ENCODE measurements around the gene MARCHF9.
"Not testable (repeated sequence)": the region's sequence is repeated elsewhere in the genome, so short reads cannot be mapped to it uniquely, and the experiment has no call there.

MARCHF9 gene

GRCh38 chr12:57719777-57720605 is 34.9 kb upstream of the MARCHF9 start:
- peaks cover 24% of the 10 kb centered on the region for H3K27me3 Mint-ChIP-seq (ENCODE audit: low read depth, poor library complexity)
- H3K36me3 Mint-ChIP-seq (ENCODE audit: low read depth), result peaks cover 43% of the 10 kb centered on the region
- no peak overlapping the region for H3K27ac Mint-ChIP-seq
- DNase-seq, result no peak
- TF ChIP-seq CTCF (IDR thresholded peaks at IDR 0.05), result no peak
- H3K9me3 Mint-ChIP-seq, result no peaks in the 10 kb centered on the region
- H3K4me1 Mint-ChIP-seq, result no peaks in the 10 kb centered on the region
- H3K4me3 Mint-ChIP-seq, result no peak overlapping the region

- Mint-ChIP-seq H3K27me3 (ENCODE audit: low read depth, poor library complexity) (peaks cover 33% of the 10 kb centered on the region), H3K4me1 (peaks cover under 1% of the 10 kb centered on the region), H3K4me3 (no peak overlapping the region), H3K9me3 (no peaks in the 10 kb centered on the region), H3K36me3 (ENCODE audit: low read depth) (peaks cover 39% of the 10 kb centered on the region), H3K27ac (no peak overlapping the region)
- no peak for DNase-seq
- no peak for TF ChIP-seq CTCF (IDR thresholded peaks at IDR 0.05)
Observed at GRCh38 chr12:57720606-57721595, 34.0 kb upstream of the MARCHF9 start.

- Mint-ChIP-seq H3K36me3 (ENCODE audit: low read depth) (peaks cover 38% of the 10 kb centered on the region), H3K27me3 (ENCODE audit: low read depth, poor library complexity) (peaks cover 44% of the 10 kb centered on the region)
- H3K4me3 Mint-ChIP-seq, H3K9me3 Mint-ChIP-seq, H3K27ac Mint-ChIP-seq, DNase-seq, H3K4me1 Mint-ChIP-seq: not testable (repeated sequence)
Observed at GRCh38 chr12:57721846-57722608, 32.9 kb upstream of the MARCHF9 start.

GRCh38 chr12:57722716-57723629 is 31.9 kb upstream of the MARCHF9 start:
- H3K27me3 Mint-ChIP-seq (ENCODE audit: low read depth, poor library complexity), result peaks cover 54% of the 10 kb centered on the region
- DNase-seq, result no peak

GRCh38 chr12:57723630-57723962 is 31.3 kb upstream of the MARCHF9 start:
- no peak overlapping the region for H3K4me3 Mint-ChIP-seq
- H3K27me3 Mint-ChIP-seq (ENCODE audit: low read depth, poor library complexity), result peaks cover 60% of the 10 kb centered on the region
- peaks cover 31% of the 10 kb centered on the region for H3K36me3 Mint-ChIP-seq (ENCODE audit: low read depth)
- H3K27ac Mint-ChIP-seq, result no peak overlapping the region
- peaks cover 3% of the 10 kb centered on the region for H3K9me3 Mint-ChIP-seq
- peaks cover 11% of the 10 kb centered on the region for H3K4me1 Mint-ChIP-seq
- no peak for TF ChIP-seq CTCF (IDR thresholded peaks at IDR 0.05)
- no peak for DNase-seq

More at GRCh38 chr12:57722716-57723629, 31.9 kb upstream of the MARCHF9 start:
- Mint-ChIP-seq H3K27ac (no peak overlapping the region), H3K4me3 (no peak overlapping the region), H3K36me3 (ENCODE audit: low read depth) (peaks cover 35% of the 10 kb centered on the region), H3K9me3 (peaks cover 3% of the 10 kb centered on the region), H3K4me1 (peaks cover 10% of the 10 kb centered on the region)
- TF ChIP-seq CTCF (IDR thresholded peaks at IDR 0.05), result no peak

Data from nephron progenitor cell (in vitro differentiated cells).